ENCODE measurements around the gene NUS1. TPM values are rescaled to one million over a fixed set of nuclear protein-coding genes. Genes with fewer than 3 reads are reported as not detected.
A peak's percentile ranks its signal among the peaks of the same experiment; 100 is the strongest.

Gene NUS1
- total and polyA plus RNA-seq, 9 of the 15 experiments (the other 6 are each of a cell fraction or from before 2014, with no cell fraction given), result 16.3 to 53.7 (median 26.4) TPM

DNA sequence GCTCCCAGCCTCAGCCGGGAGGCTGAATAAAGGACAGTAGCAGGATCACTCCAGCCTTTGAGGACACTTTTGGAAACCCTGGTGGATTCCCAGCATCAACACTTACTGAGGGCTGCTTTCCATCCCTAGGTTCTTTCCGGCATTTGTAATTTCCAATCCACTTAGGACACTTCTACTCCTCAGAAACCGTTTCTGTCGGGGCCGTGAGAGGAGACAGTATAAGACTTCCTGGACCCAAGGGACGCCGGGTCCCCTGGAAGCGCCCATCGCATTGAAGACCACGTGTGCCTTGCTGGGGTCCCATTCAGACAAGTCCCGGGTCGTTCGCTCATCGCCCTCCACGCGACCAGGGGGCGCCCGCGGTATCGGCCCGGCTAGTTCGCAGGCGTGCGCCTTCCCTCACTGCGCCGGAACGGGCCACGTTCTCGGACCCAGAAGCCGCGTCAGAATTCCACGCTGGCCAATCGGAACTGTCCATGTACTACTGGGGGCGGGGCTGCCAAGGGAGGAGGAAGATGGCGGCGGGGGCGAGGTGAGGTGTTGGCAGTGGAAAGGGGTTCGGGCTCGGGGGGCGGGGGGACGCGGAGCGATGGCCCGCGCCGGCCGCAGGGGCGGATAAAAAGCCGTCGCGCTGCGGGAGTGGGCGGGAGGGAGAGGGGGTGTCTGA lies at the start of gene NUS1 (continued):
- TF ChIP-seq MYBL2 (IDR thresholded peaks at IDR 0.05; ENCODE audit: low read depth), result no peak
- TF ChIP-seq MYBL2 (CRISPR knock-in tag; IDR thresholded peaks at IDR 0.05; ENCODE audit: borderline replicate concordance), result no peak
- TF ChIP-seq SREBF1 (IDR thresholded peaks at IDR 0.05; ENCODE audit: borderline replicate concordance, low read depth, low read length), result 0 out of 2 replicates have a peak, but pooled peaks have one; percentile 53
- TF ChIP-seq, protein P1, sequence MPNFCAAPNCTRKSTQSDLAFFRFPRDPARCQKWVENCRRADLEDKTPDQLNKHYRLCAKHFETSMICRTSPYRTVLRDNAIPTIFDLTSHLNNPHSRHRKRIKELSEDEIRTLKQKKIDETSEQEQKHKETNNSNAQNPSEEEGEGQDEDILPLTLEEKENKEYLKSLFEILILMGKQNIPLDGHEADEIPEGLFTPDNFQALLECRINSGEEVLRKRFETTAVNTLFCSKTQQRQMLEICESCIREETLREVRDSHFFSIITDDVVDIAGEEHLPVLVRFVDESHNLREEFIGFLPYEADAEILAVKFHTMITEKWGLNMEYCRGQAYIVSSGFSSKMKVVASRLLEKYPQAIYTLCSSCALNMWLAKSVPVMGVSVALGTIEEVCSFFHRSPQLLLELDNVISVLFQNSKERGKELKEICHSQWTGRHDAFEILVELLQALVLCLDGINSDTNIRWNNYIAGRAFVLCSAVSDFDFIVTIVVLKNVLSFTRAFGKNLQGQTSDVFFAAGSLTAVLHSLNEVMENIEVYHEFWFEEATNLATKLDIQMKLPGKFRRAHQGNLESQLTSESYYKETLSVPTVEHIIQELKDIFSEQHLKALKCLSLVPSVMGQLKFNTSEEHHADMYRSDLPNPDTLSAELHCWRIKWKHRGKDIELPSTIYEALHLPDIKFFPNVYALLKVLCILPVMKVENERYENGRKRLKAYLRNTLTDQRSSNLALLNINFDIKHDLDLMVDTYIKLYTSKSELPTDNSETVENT (CRISPR knock-in tag; IDR thresholded peaks at IDR 0.05), result peak; percentile 99
- TF ChIP-seq POLR2H (tag; IDR thresholded peaks at IDR 0.05; ENCODE audit: low read depth), result peak; percentile 73
- TF ChIP-seq, protein P2, sequence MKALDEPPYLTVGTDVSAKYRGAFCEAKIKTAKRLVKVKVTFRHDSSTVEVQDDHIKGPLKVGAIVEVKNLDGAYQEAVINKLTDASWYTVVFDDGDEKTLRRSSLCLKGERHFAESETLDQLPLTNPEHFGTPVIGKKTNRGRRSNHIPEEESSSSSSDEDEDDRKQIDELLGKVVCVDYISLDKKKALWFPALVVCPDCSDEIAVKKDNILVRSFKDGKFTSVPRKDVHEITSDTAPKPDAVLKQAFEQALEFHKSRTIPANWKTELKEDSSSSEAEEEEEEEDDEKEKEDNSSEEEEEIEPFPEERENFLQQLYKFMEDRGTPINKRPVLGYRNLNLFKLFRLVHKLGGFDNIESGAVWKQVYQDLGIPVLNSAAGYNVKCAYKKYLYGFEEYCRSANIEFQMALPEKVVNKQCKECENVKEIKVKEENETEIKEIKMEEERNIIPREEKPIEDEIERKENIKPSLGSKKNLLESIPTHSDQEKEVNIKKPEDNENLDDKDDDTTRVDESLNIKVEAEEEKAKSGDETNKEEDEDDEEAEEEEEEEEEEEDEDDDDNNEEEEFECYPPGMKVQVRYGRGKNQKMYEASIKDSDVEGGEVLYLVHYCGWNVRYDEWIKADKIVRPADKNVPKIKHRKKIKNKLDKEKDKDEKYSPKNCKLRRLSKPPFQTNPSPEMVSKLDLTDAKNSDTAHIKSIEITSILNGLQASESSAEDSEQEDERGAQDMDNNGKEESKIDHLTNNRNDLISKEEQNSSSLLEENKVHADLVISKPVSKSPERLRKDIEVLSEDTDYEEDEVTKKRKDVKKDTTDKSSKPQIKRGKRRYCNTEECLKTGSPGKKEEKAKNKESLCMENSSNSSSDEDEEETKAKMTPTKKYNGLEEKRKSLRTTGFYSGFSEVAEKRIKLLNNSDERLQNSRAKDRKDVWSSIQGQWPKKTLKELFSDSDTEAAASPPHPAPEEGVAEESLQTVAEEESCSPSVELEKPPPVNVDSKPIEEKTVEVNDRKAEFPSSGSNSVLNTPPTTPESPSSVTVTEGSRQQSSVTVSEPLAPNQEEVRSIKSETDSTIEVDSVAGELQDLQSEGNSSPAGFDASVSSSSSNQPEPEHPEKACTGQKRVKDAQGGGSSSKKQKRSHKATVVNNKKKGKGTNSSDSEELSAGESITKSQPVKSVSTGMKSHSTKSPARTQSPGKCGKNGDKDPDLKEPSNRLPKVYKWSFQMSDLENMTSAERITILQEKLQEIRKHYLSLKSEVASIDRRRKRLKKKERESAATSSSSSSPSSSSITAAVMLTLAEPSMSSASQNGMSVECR (CRISPR knock-in tag; IDR thresholded peaks at IDR 0.05), result peak; percentile 84
- TF ChIP-seq HMGN3 (IDR thresholded peaks at IDR 0.05; ENCODE audit: borderline replicate concordance, extremely low read depth, insufficient read length, low read depth, low read length), result peak; percentile 69
- peak; percentile 92 for TF ChIP-seq CREM (IDR thresholded peaks at IDR 0.05; ENCODE audit: low read depth)
- peak; percentile 60 to 62; a peak in 2 of 4 replicates for TF ChIP-seq MAZ (CRISPR knock-in tag; conservative IDR thresholded peaks at IDR 0.05 in 1 of 2, IDR thresholded peaks at IDR 0.05 in 1 of 2)
- no peak for TF ChIP-seq ZNF134 (CRISPR knock-in tag; conservative IDR thresholded peaks at IDR 0.05)
- peak; percentile 72 for TF ChIP-seq BHLHE40 (IDR thresholded peaks at IDR 0.05; ENCODE audit: low read length)
- peak; percentile 78; the same call in 1 of the 2 replicates for TF ChIP-seq XRCC5 (IDR thresholded peaks at IDR 0.05; ENCODE audit: low read depth, low read length)
- TF ChIP-seq SP1 (CRISPR knock-in tag; IDR thresholded peaks at IDR 0.05), result peak; percentile 95
- TF ChIP-seq HIVEP1 (CRISPR knock-in tag; IDR thresholded peaks at IDR 0.05), result no peak
- peak; percentile 69 for TF ChIP-seq CC2D1A (IDR thresholded peaks at IDR 0.05)
- TF ChIP-seq, protein P3, sequence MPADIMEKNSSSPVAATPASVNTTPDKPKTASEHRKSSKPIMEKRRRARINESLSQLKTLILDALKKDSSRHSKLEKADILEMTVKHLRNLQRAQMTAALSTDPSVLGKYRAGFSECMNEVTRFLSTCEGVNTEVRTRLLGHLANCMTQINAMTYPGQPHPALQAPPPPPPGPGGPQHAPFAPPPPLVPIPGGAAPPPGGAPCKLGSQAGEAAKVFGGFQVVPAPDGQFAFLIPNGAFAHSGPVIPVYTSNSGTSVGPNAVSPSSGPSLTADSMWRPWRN (IDR thresholded peaks at IDR 0.05; ENCODE audit: low read depth), result 0 out of 2 replicates have a peak, but pooled peaks have one; percentile 24
